Activated T-helper 17 cell treated with anti-CD3 and anti-CD28 coated beads, Interleukin-2, amount 50 U/mL, for 72 hours (primary cell): ENCODE data around the gene PTPRA. TPM values are rescaled to one million over a fixed set of nuclear protein-coding genes. Genes with fewer than 3 reads are reported as not detected.
A peak's percentile ranks its signal among the peaks of the same experiment; 100 is the strongest.
"Not testable (repeated sequence)": the region's sequence is repeated elsewhere in the genome, so short reads cannot be mapped to it uniquely, and the experiment has no call there.

Experiments
- ATAC-seq: fragments of 150-1000 bp; cut with Tn5 transposase; replicated peaks from 2 replicates; pipeline ENCODE4 v1.10.0; 2021; ENCODE audit warnings: mild to moderate bottlenecking, moderate library complexity
- H3K27ac Mint-ChIP-seq: one replicate; pipeline ENCODE4 v1.8.0; 2022; ENCODE audit warnings: mixed read lengths
- H3K27me3 Mint-ChIP-seq: one replicate; pipeline ENCODE4 v1.8.0; 2022; ENCODE audit warnings: mixed read lengths
- H3K36me3 Mint-ChIP-seq: one replicate; pipeline ENCODE4 v1.8.0; 2022; ENCODE audit warnings: low read depth, mild to moderate bottlenecking, mixed read lengths
- H3K4me1 Mint-ChIP-seq: one replicate; pipeline ENCODE4 v1.8.0; 2022; ENCODE audit warnings: mixed read lengths
- H3K4me3 Mint-ChIP-seq: one replicate; pipeline ENCODE4 v1.8.0; 2022; ENCODE audit warnings: mild to moderate bottlenecking, mixed read lengths
- H3K9me3 Mint-ChIP-seq: one replicate; pipeline ENCODE4 v1.8.0; 2022; ENCODE audit warnings: mixed read lengths
- total RNA-seq, 2 donors: library from RNA; stranded (reverse); gene quantifications; one replicate each; pipeline ENCODE4 v1.2.3, GENCODE V29; 2022

The PTPRA gene
- total RNA-seq, 2 donors from 2014 or later: 40.0 to 46.5 TPM

- Mint-ChIP-seq H3K36me3 (peaks cover 10% of the 10 kb centered on the region), H3K9me3 (no peaks in the 10 kb centered on the region), H3K4me3 (no peak overlapping the region), H3K4me1 (peaks cover 54% of the 10 kb centered on the region), H3K27me3 (no peaks in the 10 kb centered on the region), H3K27ac (peak overlapping the region; percentile 37)
- peak; percentile 25 for ATAC-seq
Observed at GRCh38 chr20:2888224-2888955, 15.1 kb downstream of the PTPRA start.

GRCh38 chr20:2889209-2889608 lies 15.9 kb downstream of the PTPRA start:
- H3K27ac Mint-ChIP-seq: no peak overlapping the region
- H3K4me1 Mint-ChIP-seq: peaks cover 47% of the 10 kb centered on the region
- peaks cover 2% of the 10 kb centered on the region for H3K9me3 Mint-ChIP-seq
- H3K36me3 Mint-ChIP-seq: peaks cover 11% of the 10 kb centered on the region
- H3K27me3 Mint-ChIP-seq: no peaks in the 10 kb centered on the region
- ATAC-seq: no peak
- H3K4me3 Mint-ChIP-seq: no peak overlapping the region

- H3K36me3 Mint-ChIP-seq: peaks cover 14% of the 10 kb centered on the region
Observed at GRCh38 chr20:2889797-2890196, 16.5 kb downstream of the PTPRA start.

GRCh38 chr20:2890742-2891141 lies 17.5 kb downstream of the PTPRA start:
- H3K36me3 Mint-ChIP-seq: peaks cover 14% of the 10 kb centered on the region
- H3K4me3 Mint-ChIP-seq: peak overlapping the region; percentile 4
- no peaks in the 10 kb centered on the region for H3K27me3 Mint-ChIP-seq
- H3K27ac Mint-ChIP-seq: peak overlapping the region; percentile 37
- peaks cover 4% of the 10 kb centered on the region for H3K9me3 Mint-ChIP-seq
- ATAC-seq: peak; percentile 74
- peaks cover 35% of the 10 kb centered on the region for H3K4me1 Mint-ChIP-seq

More at GRCh38 chr20:2889797-2890196, 16.5 kb downstream of the PTPRA start:
- Mint-ChIP-seq H3K27me3 (no peaks in the 10 kb centered on the region), H3K9me3 (peaks cover 4% of the 10 kb centered on the region), H3K4me1 (peaks cover 44% of the 10 kb centered on the region), H3K4me3 (no peak overlapping the region), H3K27ac (peak overlapping the region; percentile 37)
- ATAC-seq: no peak

GRCh38 chr20:2891343-2891742 lies 18.1 kb downstream of the PTPRA start:
- ATAC-seq: no peak
- H3K9me3 Mint-ChIP-seq: peaks cover 4% of the 10 kb centered on the region
- no peaks in the 10 kb centered on the region for H3K27me3 Mint-ChIP-seq
- peak overlapping the region; percentile 37 for H3K27ac Mint-ChIP-seq
- H3K36me3 Mint-ChIP-seq: peaks cover 14% of the 10 kb centered on the region
- H3K4me1 Mint-ChIP-seq: peaks cover 35% of the 10 kb centered on the region
- peak overlapping the region; percentile 4 for H3K4me3 Mint-ChIP-seq

- Mint-ChIP-seq H3K27ac (no peak overlapping the region), H3K36me3 (peaks cover 14% of the 10 kb centered on the region), H3K4me3 (no peak overlapping the region), H3K4me1 (peaks cover 30% of the 10 kb centered on the region), H3K9me3 (peaks cover 4% of the 10 kb centered on the region), H3K27me3 (no peaks in the 10 kb centered on the region)
- no peak for ATAC-seq
Observed at GRCh38 chr20:2892376-2892775, 19.1 kb downstream of the PTPRA start.

DNA sequence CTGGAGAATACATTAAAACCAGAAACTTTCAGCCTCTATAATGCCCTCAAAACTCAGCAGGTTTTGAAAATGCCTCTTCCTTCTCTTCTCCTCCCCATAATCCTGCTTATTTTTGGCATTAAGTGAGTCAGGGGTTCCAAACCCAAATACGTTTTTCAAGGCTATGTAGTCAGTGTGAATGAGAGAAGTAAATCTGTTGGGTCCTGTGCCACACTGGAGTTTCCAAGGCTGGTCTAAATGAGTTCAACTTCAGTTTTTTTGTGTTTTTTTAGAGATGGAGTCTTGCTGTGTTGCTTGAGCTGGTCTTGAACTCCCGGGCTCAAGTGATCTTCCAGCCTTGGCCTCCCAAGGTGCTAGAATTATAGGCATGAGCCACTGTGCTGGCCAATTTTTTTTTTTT lies 20.9 kb downstream of the PTPRA start:
- ATAC-seq: no peak
- Mint-ChIP-seq H3K4me1 (peaks cover 20% of the 10 kb centered on the region), H3K4me3 (no peak overlapping the region), H3K27ac (no peak overlapping the region), H3K36me3 (peaks cover 14% of the 10 kb centered on the region), H3K27me3 (no peaks in the 10 kb centered on the region), H3K9me3 (peaks cover 4% of the 10 kb centered on the region)

DNA sequence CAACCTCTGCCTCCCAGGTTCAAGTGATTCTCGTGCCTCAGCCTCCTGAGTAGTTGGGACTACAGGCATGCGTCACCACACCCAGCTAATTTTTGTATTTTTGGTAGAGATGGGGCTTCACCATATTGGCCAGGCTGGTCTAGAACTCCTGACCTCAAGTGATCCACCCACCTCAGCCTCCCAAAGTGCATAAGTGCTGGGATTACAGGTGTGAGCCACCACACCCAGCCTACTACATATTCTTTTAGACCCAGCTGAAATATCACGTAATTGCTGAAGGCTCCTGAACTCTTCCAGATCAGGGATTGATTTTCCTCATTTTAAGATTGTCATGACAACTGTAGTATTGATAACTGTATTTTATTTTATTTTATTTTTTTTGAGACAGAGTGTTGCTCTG lies 21.9 kb downstream of the PTPRA start:
- H3K27ac Mint-ChIP-seq, ATAC-seq, H3K9me3 Mint-ChIP-seq, H3K4me3 Mint-ChIP-seq, H3K27me3 Mint-ChIP-seq: not testable (repeated sequence)
- peaks cover 22% of the 10 kb centered on the region for H3K4me1 Mint-ChIP-seq
- peaks cover 18% of the 10 kb centered on the region for H3K36me3 Mint-ChIP-seq

DNA sequence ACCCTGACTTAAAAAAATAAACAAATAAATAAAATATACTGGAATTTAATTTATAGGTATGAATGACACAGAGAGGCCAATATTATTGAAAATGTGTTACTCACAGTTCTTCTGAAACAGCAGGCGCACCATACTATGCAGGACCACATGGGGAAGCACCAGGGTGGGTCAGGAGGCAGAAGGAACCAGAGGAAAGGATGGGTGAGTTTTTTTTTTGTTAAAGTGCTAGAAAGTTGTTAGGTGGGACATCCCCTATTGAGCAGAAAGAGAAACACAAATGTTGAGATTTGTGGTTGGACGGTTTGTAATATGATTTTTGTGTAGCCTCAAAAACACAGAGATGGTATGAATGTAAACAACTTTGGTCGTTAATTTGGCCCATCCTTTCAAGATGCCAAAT lies 26.0 kb downstream of the PTPRA start:
- peak; percentile 87 for ATAC-seq
- no peak overlapping the region for H3K27ac Mint-ChIP-seq
- H3K4me1 Mint-ChIP-seq: peaks cover 15% of the 10 kb centered on the region
- no peak overlapping the region for H3K4me3 Mint-ChIP-seq
- H3K36me3 Mint-ChIP-seq: peaks cover 9% of the 10 kb centered on the region
- H3K27me3 Mint-ChIP-seq: no peaks in the 10 kb centered on the region
- H3K9me3 Mint-ChIP-seq: peaks cover 1% of the 10 kb centered on the region

DNA sequence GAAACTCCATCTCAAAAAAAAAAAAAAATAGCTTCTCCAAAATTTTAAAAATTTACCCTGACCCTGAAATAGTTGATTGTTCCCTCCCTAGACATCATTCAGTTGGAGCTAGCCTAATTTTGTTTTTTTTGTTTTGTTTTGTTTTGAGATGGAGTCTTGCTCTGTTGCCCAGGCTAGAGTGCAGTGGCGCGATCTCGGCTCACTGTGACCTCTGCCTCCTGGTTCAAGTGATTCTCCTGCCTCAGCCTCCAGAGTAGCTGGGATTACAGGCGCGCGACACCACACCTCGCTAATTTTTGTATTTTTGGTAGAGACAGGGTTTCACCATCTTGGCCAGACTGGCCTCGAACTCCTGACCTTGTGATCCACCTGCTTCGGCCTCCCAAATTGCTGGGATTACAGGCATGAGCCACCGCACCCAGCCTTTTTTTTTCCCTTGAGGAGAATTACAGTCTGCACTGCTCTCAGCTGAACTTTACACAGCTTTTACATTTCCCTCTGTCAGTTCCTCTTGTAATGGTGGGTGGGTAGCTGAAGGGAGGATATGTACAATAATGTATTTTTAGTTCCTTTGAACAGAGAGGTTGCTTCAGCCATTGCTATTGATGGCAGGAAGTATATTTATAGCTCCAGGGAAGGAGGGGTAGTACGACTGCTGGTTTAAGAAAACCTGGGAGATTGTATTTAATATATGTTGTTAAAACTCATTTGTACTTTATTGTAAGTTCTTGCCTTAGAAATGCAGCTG lies 27.7 kb downstream of the PTPRA start:
- no peak overlapping the region for H3K4me3 Mint-ChIP-seq
- ATAC-seq: no peak

GRCh38 chr20:2902291-2902690 lies 29.0 kb downstream of the PTPRA start:
- H3K36me3 Mint-ChIP-seq: peaks cover 6% of the 10 kb centered on the region
- no peaks in the 10 kb centered on the region for H3K9me3 Mint-ChIP-seq
- H3K4me3 Mint-ChIP-seq: no peak overlapping the region
- H3K27ac Mint-ChIP-seq: no peak overlapping the region
- ATAC-seq: no peak
- H3K27me3 Mint-ChIP-seq: no peaks in the 10 kb centered on the region
- peaks cover 15% of the 10 kb centered on the region for H3K4me1 Mint-ChIP-seq

More for the DNA sequence above, 27.7 kb downstream of the PTPRA start:
- H3K27ac Mint-ChIP-seq: no peak overlapping the region
- H3K9me3 Mint-ChIP-seq: no peaks in the 10 kb centered on the region
- H3K27me3 Mint-ChIP-seq: no peaks in the 10 kb centered on the region
- H3K36me3 Mint-ChIP-seq: peaks cover 6% of the 10 kb centered on the region
- H3K4me1 Mint-ChIP-seq: peaks cover 15% of the 10 kb centered on the region

- no peaks in the 10 kb centered on the region for H3K9me3 Mint-ChIP-seq
Observed at GRCh38 chr20:2902818-2903217, 29.5 kb downstream of the PTPRA start.

DNA sequence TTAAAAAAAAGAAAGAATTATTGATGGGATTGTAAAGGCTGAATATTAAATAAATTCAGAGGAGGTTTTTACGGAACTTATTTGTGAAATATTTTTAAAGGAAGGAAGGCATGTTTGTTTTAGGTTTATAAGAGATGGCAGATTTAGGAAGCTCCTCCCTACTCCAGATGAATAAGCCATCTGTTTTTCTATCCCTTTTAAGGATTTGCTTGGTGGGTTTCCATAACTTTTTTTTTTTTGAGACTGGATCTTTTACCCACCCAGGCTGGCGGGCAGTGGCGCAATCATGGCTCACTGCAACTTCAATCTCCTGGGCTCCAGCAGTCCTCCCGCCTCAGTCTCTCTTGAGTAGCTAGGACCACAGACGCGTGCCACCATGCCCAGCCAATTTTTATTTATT lies 30.4 kb downstream of the PTPRA start:
- no peak overlapping the region for H3K27ac Mint-ChIP-seq
- ATAC-seq: no peak
- H3K4me3 Mint-ChIP-seq: no peak overlapping the region

More at GRCh38 chr20:2902818-2903217, 29.5 kb downstream of the PTPRA start:
- Mint-ChIP-seq H3K27me3 (no peaks in the 10 kb centered on the region), H3K4me1 (peaks cover 15% of the 10 kb centered on the region), H3K36me3 (peaks cover 6% of the 10 kb centered on the region), H3K4me3 (no peak overlapping the region), H3K27ac (no peak overlapping the region)
- ATAC-seq: no peak

GRCh38 chr20:2907519-2907918 lies 34.2 kb downstream of the PTPRA start:
- no peaks in the 10 kb centered on the region for H3K9me3 Mint-ChIP-seq
- ATAC-seq: no peak
- no peak overlapping the region for H3K27ac Mint-ChIP-seq
- H3K36me3 Mint-ChIP-seq: peaks cover 5% of the 10 kb centered on the region
- H3K27me3 Mint-ChIP-seq: no peaks in the 10 kb centered on the region
- H3K4me1 Mint-ChIP-seq: peaks cover 7% of the 10 kb centered on the region
- H3K4me3 Mint-ChIP-seq: no peak overlapping the region

More for the DNA sequence above, 30.4 kb downstream of the PTPRA start:
- H3K9me3 Mint-ChIP-seq: no peaks in the 10 kb centered on the region
- H3K27me3 Mint-ChIP-seq: no peaks in the 10 kb centered on the region
- peaks cover 15% of the 10 kb centered on the region for H3K4me1 Mint-ChIP-seq
- peaks cover 6% of the 10 kb centered on the region for H3K36me3 Mint-ChIP-seq

- Mint-ChIP-seq H3K27me3 (no peaks in the 10 kb centered on the region), H3K36me3 (peaks cover 5% of the 10 kb centered on the region), H3K9me3 (no peaks in the 10 kb centered on the region), H3K4me1 (peaks cover 7% of the 10 kb centered on the region), H3K4me3 (no peak overlapping the region), H3K27ac (no peak overlapping the region)
- no peak for ATAC-seq
Observed at GRCh38 chr20:2909953-2910352, 36.7 kb downstream of the PTPRA start.
